ENCODE measurements around the gene OR1L4.

OR1L4 gene, protein sequence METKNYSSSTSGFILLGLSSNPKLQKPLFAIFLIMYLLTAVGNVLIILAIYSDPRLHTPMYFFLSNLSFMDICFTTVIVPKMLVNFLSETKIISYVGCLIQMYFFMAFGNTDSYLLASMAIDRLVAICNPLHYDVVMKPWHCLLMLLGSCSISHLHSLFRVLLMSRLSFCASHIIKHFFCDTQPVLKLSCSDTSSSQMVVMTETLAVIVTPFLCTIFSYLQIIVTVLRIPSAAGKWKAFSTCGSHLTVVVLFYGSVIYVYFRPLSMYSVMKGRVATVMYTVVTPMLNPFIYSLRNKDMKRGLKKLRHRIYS

DNA sequence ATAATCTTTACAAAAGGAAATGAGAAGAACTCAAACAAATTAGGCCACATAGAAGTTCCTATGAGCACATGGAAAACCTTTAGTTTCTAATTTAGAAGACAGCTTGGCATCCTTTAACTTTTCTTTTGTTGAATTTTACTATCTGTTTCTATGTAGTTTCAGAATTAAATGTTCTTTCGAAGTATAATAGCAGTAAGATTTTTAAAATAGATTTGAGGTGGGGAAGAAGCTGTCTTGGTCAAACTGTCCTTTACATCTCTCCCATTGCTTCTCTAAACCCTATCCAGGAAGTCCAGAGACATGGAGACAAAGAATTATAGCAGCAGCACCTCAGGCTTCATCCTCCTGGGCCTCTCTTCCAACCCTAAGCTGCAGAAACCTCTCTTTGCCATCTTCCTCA, at the start of gene OR1L4:
OR1L4 (plus strand) TSS at position 301 of the 400 bp plus-strand sequence; CDS start at position 301, 0 bp downstream.
- in situ Hi-C loops (cut with MboI; ENCODE audit: low sequenced_read_pairs) = no loop called here

DNA sequence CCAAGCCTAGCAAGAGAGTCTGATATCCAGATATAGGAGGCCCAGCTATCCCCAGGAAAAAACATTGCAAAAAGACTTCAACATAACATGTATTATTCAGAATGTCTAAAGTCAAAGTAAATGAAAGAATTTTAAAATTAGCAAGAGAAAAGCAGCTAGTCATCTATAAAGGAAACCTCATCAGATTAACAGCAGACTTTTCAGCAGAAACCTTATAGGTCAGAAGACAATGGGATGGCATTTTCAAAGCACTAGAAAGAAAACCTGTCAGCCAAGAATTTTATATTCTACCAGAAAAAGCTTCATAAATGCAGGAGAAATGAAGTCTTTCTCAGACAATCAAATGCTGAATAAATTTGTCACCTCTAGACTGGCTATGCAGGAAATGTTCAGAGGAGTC, 38.9 kb upstream of the OR1L4 start:
- in situ Hi-C loops (cut with MboI; ENCODE audit: low sequenced_read_pairs) = no loop called here

DNA sequence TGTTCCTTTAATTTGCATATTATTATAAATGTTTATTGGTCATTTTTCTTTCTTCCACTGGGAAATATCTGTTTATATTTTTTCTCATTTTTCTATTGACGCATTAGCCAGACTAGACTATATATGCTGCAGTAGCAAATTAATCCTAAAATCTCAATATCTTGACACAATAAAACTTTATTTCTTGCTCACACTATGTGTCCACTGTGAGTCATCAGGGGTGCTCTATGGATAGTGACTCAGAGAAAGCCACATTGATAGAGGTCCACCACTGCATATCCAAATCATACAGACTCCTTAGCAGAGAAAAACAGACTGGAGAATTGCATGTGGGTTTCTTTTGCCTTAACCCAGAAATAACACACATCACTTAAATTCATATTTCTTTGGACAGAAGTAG, 28.1 kb upstream of the OR1L4 start:
- in situ Hi-C loops (cut with MboI; ENCODE audit: low sequenced_read_pairs) = no loop called here

DNA sequence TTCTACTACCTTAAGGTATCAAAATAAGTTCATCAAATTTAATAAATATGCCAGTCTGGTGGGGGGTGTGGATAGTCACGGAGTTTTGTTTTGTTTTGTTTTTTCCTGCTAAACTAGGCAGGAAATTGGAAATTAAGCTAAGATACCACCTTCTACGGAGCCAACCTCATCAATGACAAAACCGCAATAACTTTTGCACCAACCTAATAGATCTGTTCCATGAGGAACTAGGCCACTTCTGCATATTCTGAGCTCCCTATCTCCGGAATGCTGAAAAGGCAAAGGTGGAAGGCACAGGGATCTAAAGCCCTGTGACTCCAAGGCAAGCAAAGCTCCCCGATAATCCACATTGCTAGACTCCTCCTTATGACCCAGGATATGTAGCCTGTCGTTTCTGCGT, 5.8 kb upstream of the OR1L4 start:
- in situ Hi-C loops (cut with MboI; ENCODE audit: low sequenced_read_pairs) = no loop called here

DNA sequence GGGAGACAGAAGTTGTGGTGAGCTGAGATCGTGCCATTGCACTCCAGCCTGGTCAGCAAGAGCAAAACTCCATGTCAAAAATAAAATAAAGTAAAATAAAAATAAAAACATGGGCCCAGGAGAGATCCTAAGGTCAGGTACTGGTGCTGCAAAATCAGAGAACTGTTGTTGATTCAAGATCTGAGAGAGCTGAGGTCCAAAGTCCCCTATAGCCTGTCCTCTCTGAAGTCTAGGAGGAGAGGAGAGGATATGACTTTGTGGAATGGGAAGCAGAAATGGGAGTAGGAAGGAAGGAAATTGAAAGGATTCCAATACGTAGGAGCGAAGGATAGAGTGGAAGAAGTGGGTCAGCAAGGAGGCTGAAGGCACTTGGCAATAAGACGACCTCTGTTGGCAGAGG, 4.6 kb upstream of the OR1L4 start:
- in situ Hi-C loops (cut with MboI; ENCODE audit: low sequenced_read_pairs) = no loop called here

DNA sequence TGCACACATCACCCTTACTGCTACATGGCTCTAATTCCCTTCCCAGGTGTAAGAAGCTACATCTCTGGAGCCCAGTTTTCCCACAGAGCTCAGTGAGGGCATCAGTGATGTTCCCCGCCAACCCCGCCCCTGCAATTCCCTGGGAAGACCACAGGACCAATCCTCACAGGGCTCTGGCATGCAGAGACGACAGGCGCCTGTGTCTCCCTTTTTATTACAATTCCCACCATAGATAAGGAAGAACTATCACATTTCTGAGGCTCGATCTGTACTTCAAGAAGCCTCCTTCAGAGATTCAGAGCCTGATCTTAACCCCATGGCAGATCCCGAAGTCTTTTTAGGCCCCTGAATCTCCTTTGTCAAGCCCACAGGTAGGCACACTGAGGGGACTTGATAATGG, 18.2 kb downstream of the OR1L4 start, which contains the start of gene OR1L6:
OR1L6 (plus strand) TSS at position 301 of the 400 bp plus-strand sequence. CDS start 7,545 bp downstream, outside the sequence.
- in situ Hi-C loops (cut with MboI; ENCODE audit: low sequenced_read_pairs) = no loop called here

DNA sequence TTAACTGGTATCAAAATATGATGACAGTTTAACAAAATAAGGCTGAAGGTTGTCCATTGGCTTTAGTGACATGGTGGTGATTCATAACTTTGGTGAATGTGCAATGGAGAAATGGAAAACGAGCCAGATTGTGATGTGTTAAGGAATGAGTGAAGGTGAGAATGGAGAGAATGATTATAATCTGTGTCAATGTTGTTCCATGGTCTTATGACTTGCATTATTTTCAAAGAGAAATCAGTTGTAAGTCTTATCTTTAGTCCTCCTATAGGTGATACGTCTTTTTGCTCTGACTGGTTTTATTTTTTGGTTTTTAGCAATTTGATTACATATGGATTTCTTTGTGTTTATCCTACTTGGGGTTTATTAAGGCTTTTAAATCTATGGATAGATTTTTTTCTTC, 31.0 kb downstream of the OR1L4 start:
- in situ Hi-C loops (cut with MboI; ENCODE audit: low sequenced_read_pairs) = no loop called here

DNA sequence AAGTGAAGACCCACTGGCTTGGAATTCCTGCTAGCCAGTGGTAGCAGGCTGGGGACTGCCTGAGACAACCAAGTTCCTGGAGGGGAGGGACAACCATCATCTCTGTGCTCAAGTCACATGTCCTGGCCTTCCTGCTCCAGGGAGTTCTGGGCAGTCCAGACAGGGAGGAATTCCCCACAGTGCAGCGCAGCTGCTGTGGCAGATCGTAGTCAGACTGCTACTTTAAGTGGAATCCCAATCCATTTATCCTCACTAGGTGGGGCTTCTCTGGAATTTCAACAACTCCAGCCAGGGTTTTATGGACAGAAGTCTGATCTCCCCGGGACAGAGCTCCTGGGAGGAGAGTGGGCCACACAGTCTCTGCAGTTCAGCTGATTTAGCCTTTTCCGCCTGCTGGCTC, 44.0 kb downstream of the OR1L4 start:
- in situ Hi-C loops (cut with MboI; ENCODE audit: low sequenced_read_pairs) = no loop called here

All from hTERT RPE-1 (cell line).